Measurements from ENCODE around the gene SULT1E1. TPM values are rescaled to one million over a fixed set of nuclear protein-coding genes. Genes with fewer than 3 reads are reported as not detected.

SULT1E1 gene, protein sequence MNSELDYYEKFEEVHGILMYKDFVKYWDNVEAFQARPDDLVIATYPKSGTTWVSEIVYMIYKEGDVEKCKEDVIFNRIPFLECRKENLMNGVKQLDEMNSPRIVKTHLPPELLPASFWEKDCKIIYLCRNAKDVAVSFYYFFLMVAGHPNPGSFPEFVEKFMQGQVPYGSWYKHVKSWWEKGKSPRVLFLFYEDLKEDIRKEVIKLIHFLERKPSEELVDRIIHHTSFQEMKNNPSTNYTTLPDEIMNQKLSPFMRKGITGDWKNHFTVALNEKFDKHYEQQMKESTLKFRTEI
- total RNA-seq (ENCODE audit: low replicate concordance): not detected in 2 replicates

- Histone ChIP-seq H3K9me3 (ENCODE audit: low read depth) (no peaks in the 10 kb centered on the region), H2AFZ (replicated peaks) (peak within 1 kb of the TSS; percentile 42), H3F3A (ENCODE audit: low read depth) (no peaks in the 10 kb centered on the region), H3K79me2 (ENCODE audit: low read depth) (no peaks in the 10 kb centered on the region), H4K20me1 (ENCODE audit: low read depth) (no peaks in the 10 kb centered on the region), H3K4me3 (no peak within 1 kb of the TSS), H3K4me2 (no peak within 1 kb of the TSS), H3K9ac (no peak within 1 kb of the TSS), H3K27me3 (no peaks in the 10 kb centered on the region), H3K4me1 (no peaks in the 10 kb centered on the region), H3K36me3 (no peaks in the 10 kb centered on the region), H3K27ac (no peak within 1 kb of the TSS)
- TF ChIP-seq EZH2phosphoT487 (IDR thresholded peaks at IDR 0.05) (no peak), CTCF (IDR thresholded peaks at IDR 0.05) (no peak), EZH2 (IDR thresholded peaks at IDR 0.05) (no peak)
- Mint-ChIP-seq H3K27me3 (ENCODE audit: insufficient read depth, low read depth) (no peaks in the 10 kb centered on the region), H3K4me3 (no peak within 1 kb of the TSS), H3K36me3 (no peaks in the 10 kb centered on the region), H3K4me1 (no peaks in the 10 kb centered on the region), H3K9me3 (no peaks in the 10 kb centered on the region), H3K27ac (no peak within 1 kb of the TSS)
- no peak for DNase-seq (ENCODE audit: low spot score)
Observed at GRCh38 chr4:69860052-69860451, at the start of gene SULT1E1. TSS of gene SULT1E1 (minus strand) at chr4:69860145. CDS start at chr4:69857644, 2,501 bp downstream.

- no peaks in the 10 kb centered on the region for H3K4me1 ChIP-seq
- Mint-ChIP-seq H3K9me3 (peaks cover 3% of the 10 kb centered on the region), H3K4me3 (no peak overlapping the region), H3K36me3 (no peaks in the 10 kb centered on the region), H3K27me3 (ENCODE audit: insufficient read depth, low read depth) (no peaks in the 10 kb centered on the region), H3K27ac (no peak overlapping the region), H3K4me1 (no peaks in the 10 kb centered on the region)
- H3K79me2 ChIP-seq (ENCODE audit: low read depth): no peaks in the 10 kb centered on the region
- no peak for DNase-seq (ENCODE audit: low spot score)
- H3K27ac ChIP-seq: no peak overlapping the region
- H3K4me2 ChIP-seq: no peak overlapping the region
- H3K36me3 ChIP-seq: no peaks in the 10 kb centered on the region
- H3K4me3 ChIP-seq: no peak overlapping the region
- H3F3A ChIP-seq (ENCODE audit: low read depth): no peaks in the 10 kb centered on the region
- H4K20me1 ChIP-seq (ENCODE audit: low read depth): no peaks in the 10 kb centered on the region
- TF ChIP-seq CTCF (IDR thresholded peaks at IDR 0.05): no peak
- no peak for TF ChIP-seq EZH2phosphoT487 (IDR thresholded peaks at IDR 0.05)
- no peak for TF ChIP-seq EZH2 (IDR thresholded peaks at IDR 0.05)
- no peak overlapping the region for H3K9ac ChIP-seq
- H3K27me3 ChIP-seq: peaks cover 4% of the 10 kb centered on the region
- H3K9me3 ChIP-seq (ENCODE audit: low read depth): no peaks in the 10 kb centered on the region
- H2AFZ ChIP-seq (replicated peaks): no peak overlapping the region
Observed at GRCh38 chr4:69909195-69909594, 49.2 kb upstream of the SULT1E1 start.

GRCh38 chr4:69907151-69907550 is 47.2 kb upstream of the SULT1E1 start:
- H3K9ac ChIP-seq: no peak overlapping the region
- Mint-ChIP-seq H3K27me3 (ENCODE audit: insufficient read depth, low read depth) (no peaks in the 10 kb centered on the region), H3K9me3 (peaks cover 4% of the 10 kb centered on the region), H3K27ac (no peak overlapping the region), H3K4me1 (no peaks in the 10 kb centered on the region), H3K4me3 (no peak overlapping the region), H3K36me3 (no peaks in the 10 kb centered on the region)
- H2AFZ ChIP-seq (replicated peaks): no peak overlapping the region
- no peaks in the 10 kb centered on the region for H4K20me1 ChIP-seq (ENCODE audit: low read depth)
- H3K9me3 ChIP-seq (ENCODE audit: low read depth): no peaks in the 10 kb centered on the region
- H3K4me1 ChIP-seq: no peaks in the 10 kb centered on the region
- H3K27ac ChIP-seq: no peak overlapping the region
- no peak overlapping the region for H3K4me2 ChIP-seq
- no peaks in the 10 kb centered on the region for H3F3A ChIP-seq (ENCODE audit: low read depth)
- no peak for DNase-seq (ENCODE audit: low spot score)
- no peaks in the 10 kb centered on the region for H3K79me2 ChIP-seq (ENCODE audit: low read depth)
- TF ChIP-seq EZH2phosphoT487 (IDR thresholded peaks at IDR 0.05) (no peak), CTCF (IDR thresholded peaks at IDR 0.05) (no peak), EZH2 (IDR thresholded peaks at IDR 0.05) (no peak)
- H3K4me3 ChIP-seq: no peak overlapping the region
- no peaks in the 10 kb centered on the region for H3K36me3 ChIP-seq
- H3K27me3 ChIP-seq: peaks cover 4% of the 10 kb centered on the region
